ES-I3 (cell line): ENCODE data around the gene PTOV1.

Source experiments
- H3K36me3 ChIP-seq: 2 replicates; pipeline ENCODE4 v1.6.1; 2013; ENCODE audit warnings: mild to moderate bottlenecking, low read length, control low read depth, moderate library complexity; ENCODE audit not compliant: insufficient read depth
- H3K4me1 ChIP-seq: 2 replicates; pipeline ENCODE4 v1.6.1; 2013; ENCODE audit warnings: mild to moderate bottlenecking, control low read depth, low read length; ENCODE audit not compliant: insufficient read depth
- H3K9ac ChIP-seq: 2 replicates; pipeline ENCODE4 v1.6.1; 2013; ENCODE audit warnings: low read depth, mild to moderate bottlenecking, low read length, moderate library complexity
- H3K9me3 ChIP-seq: 2 replicates; pipeline ENCODE4 v1.6.1; 2013; ENCODE audit warnings: mild to moderate bottlenecking, low read length, moderate library complexity; ENCODE audit not compliant: control insufficient read depth, insufficient read depth

The PTOV1 gene

GRCh38 chr19:49829200-49829599 lies 21.8 kb upstream of the PTOV1 start:
- Histone ChIP-seq H3K4me1 (no peaks in the 10 kb centered on the region), H3K36me3 (no peaks in the 10 kb centered on the region; the same call in 1 of the 2 replicates)

GRCh38 chr19:49829721-49830120 lies 21.2 kb upstream of the PTOV1 start:
- Histone ChIP-seq H3K9me3 (no peaks in the 10 kb centered on the region), H3K9ac (no peak overlapping the region), H3K4me1 (no peaks in the 10 kb centered on the region), H3K36me3 (no peaks in the 10 kb centered on the region; the same call in 1 of the 2 replicates)

More at GRCh38 chr19:49829200-49829599, 21.8 kb upstream of the PTOV1 start:
- Histone ChIP-seq H3K9me3 (no peaks in the 10 kb centered on the region), H3K9ac (no peak overlapping the region)

DNA sequence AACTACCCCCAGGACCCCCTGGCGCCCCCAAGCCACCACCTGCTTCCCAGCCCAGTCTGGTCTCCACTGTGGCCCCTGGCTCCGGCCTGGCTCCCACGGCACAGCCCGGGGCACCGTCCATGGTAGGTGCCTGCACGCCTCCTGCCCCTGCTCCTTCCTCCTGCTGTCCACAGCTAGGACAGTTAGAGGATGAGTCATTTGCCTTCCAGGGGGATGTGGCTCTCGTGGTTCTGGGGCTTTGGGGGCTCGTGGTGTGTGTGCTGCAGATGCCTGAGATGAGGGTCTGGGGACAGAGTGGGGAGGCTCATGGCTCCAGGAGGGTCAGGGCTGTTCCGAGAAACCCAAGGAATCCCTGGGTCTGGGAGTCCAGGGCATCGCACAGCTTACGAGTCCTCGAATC lies 20.2 kb upstream of the PTOV1 start:
- Histone ChIP-seq H3K36me3 (no peaks in the 10 kb centered on the region; the same call in 1 of the 2 replicates), H3K9me3 (no peaks in the 10 kb centered on the region), H3K4me1 (no peaks in the 10 kb centered on the region), H3K9ac (no peak overlapping the region)

DNA sequence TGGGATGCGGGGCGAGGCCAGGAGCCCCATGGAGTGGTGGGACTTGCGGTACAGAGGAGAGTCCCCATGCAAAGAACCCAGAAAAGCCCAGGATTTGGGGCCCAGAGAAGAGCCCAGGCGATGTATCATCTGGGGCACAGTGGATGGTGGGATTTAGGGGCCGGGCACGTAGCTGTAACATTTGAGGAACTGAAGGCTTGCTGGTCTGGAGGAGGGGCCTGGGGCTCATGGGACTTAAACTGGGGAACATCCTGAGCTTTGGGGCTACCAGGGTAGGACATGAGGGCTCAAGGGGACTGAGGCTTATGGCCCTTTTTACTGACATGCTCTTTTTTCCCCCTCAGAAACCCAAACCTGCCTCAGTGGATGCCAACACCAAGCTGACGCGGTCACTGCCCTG lies 19.4 kb upstream of the PTOV1 start:
- Histone ChIP-seq H3K9me3 (no peaks in the 10 kb centered on the region), H3K4me1 (no peaks in the 10 kb centered on the region), H3K9ac (no peak overlapping the region), H3K36me3 (peaks cover 2% of the 10 kb centered on the region)

GRCh38 chr19:49832556-49832955 lies 18.4 kb upstream of the PTOV1 start:
- Histone ChIP-seq H3K9ac (no peak overlapping the region), H3K4me1 (no peaks in the 10 kb centered on the region)

DNA sequence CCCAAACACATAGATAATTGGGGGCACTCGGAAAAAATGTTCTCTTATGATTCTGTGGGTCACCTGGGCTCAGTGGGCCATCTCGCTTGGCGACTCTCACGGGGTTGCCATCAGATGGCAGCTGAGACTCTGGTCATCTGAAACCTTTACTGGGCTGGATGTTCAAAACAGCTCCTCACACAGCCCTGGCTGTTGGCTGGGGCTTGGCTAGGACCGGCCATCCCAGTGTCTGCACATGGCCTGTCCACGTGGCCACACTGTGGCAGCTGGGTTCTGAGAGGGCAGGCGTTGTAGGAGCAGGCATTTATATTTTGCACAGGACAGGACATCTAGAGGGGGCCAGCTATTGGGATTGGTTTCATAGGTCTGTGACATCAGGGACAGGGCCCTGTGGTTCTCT lies 17.4 kb upstream of the PTOV1 start:
- peaks cover 11% of the 10 kb centered on the region for H3K36me3 ChIP-seq
- H3K9me3 ChIP-seq: no peaks in the 10 kb centered on the region
- H3K9ac ChIP-seq: no peak overlapping the region
- no peaks in the 10 kb centered on the region for H3K4me1 ChIP-seq

More at GRCh38 chr19:49832556-49832955, 18.4 kb upstream of the PTOV1 start:
- Histone ChIP-seq H3K9me3 (no peaks in the 10 kb centered on the region), H3K36me3 (peaks cover 8% of the 10 kb centered on the region)

DNA sequence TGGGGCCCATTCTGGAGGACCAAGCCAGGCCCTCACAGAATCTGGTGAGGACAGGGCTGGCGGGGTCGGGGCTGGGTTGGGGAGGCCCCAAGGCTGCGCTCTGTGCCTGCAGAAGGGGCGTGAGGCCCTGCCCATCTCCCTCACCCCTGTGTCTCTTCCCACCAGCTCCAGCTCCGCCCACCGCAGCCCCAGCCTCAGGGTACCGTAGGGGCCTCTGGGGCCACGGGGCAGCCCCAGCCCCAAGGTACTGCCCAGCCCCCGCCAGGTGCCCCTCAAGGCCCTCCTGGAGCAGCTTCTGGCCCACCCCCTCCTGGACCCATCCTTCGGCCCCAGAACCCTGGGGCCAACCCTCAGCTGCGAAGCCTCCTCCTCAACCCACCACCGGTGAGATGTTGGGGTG lies 15.4 kb upstream of the PTOV1 start:
- Histone ChIP-seq H3K9ac (no peak overlapping the region), H3K4me1 (no peaks in the 10 kb centered on the region), H3K36me3 (peaks cover 11% of the 10 kb centered on the region), H3K9me3 (no peaks in the 10 kb centered on the region)

DNA sequence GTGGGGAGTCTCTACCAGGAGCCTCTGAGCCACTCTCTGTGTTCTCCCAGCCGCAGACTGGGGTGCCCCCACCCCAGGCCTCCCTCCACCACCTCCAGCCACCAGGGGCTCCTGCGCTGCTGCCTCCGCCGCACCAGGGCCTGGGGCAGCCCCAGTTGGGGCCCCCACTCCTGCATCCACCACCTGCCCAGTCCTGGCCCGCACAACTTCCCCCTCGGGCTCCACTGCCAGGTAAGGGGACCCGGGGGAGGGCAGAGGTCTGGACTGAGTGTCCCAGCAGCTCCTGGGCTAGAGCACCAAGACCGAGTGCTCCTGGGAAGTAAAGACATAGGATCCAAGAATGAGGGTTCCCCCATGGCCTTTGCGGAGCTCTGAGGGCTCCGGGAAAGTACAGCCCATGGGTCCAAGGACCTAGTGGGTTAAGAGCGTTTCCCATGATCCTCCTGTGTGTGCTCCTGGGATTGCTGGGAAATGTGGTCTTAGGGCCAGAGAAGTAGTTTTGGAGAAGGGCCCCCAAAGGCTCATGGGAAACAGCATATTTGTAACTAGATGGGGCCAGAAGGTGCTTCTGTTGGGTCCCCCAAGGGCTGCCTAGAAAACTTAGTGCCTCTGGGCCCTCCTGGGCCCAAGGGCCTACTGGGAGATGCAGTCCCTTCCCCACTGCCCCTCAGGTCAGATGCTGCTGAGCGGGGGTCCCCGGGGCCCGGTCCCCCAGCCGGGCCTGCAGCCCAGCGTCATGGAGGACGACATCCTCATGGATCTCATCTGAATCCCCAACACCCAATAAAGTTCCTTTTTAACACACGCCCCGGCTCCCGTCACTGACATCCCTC lies 14.6 kb upstream of the PTOV1 start:
- Histone ChIP-seq H3K9me3 (no peaks in the 10 kb centered on the region), H3K36me3 (peaks cover 16% of the 10 kb centered on the region), H3K9ac (no peak overlapping the region), H3K4me1 (no peaks in the 10 kb centered on the region)

DNA sequence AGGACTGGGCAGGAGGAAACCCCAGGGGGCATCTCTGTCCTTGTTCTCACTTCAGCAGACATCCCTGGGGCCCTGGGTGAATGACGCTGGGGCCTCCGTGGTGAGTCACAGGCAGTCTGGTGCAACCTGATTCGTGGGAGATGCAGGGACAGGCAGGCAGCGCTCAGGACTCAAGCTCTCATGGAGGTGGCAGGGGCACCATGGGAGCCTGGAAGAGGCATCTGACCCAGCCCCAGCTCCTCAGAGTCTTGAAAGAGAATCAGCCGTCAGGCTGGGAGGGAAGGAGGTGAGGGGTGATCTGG lies 14.0 kb upstream of the PTOV1 start:
- Histone ChIP-seq H3K9me3 (no peaks in the 10 kb centered on the region), H3K4me1 (no peaks in the 10 kb centered on the region), H3K9ac (no peak overlapping the region), H3K36me3 (peaks cover 16% of the 10 kb centered on the region)

GRCh38 chr19:49837425-49837824 lies 13.5 kb upstream of the PTOV1 start:
- H3K36me3 ChIP-seq: peaks cover 16% of the 10 kb centered on the region
- no peak overlapping the region for H3K9ac ChIP-seq
- H3K4me1 ChIP-seq: no peaks in the 10 kb centered on the region
- H3K9me3 ChIP-seq: no peaks in the 10 kb centered on the region

DNA sequence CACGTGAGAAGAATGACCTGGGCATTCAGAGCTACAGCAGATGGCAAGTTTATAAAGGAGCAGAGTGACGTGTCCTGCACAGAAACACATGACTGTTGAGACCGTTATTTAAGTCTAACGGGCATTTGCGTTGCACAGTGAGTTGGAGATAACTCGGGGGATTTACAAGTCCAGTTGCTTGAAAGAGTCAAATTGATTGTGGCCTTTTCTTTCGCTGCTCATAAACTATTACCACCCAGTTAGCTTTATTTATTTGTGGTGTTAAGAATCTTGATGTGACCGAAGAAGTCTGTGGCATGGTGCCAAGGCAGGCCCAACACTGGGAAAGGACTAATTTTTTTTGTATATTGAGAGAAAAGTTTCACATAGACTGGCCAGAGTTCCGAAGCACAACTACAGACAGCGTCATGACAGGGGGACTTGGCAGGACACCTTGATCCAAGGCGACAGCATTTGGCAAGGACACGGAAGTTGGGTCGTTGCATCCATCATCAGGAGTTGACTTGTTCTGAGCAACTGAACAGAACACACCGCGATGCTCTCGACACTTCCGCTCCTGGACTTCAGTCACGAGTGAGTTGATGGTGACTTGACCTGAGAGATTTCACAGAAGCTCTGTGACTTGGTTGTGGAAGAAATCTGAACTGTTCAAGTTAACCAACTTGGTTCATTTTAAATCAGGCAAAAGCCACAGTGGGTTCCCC lies 11.9 kb upstream of the PTOV1 start:
- H3K9ac ChIP-seq: no peak overlapping the region
- H3K36me3 ChIP-seq: peaks cover 16% of the 10 kb centered on the region

GRCh38 chr19:49839713-49840112 lies 11.2 kb upstream of the PTOV1 start:
- H3K9me3 ChIP-seq: no peaks in the 10 kb centered on the region
- peaks cover 16% of the 10 kb centered on the region for H3K36me3 ChIP-seq
- H3K9ac ChIP-seq: no peak overlapping the region
- no peaks in the 10 kb centered on the region for H3K4me1 ChIP-seq

More for the DNA sequence above, 11.9 kb upstream of the PTOV1 start:
- no peaks in the 10 kb centered on the region for H3K9me3 ChIP-seq
- H3K4me1 ChIP-seq: no peaks in the 10 kb centered on the region

DNA sequence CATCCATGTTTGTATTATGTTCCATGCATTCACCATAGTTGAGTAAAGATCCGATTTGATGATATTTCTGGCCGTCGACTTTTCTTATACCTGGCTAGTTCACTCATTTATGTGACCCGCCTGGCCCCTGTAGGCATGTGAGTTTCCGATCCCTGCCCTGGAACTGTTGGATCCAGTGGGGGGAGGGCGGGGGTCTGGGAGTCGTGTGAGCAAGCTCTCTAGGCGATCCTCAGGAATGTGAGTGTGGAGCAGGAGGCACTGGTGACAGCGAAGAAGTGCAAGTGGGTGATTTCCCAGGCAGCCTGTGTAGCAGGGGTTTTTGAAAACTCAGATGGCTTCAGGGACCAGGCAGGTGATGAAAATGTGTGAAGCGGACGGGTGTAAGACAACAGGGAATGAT lies 10.6 kb upstream of the PTOV1 start:
- Histone ChIP-seq H3K36me3 (peaks cover 16% of the 10 kb centered on the region), H3K4me1 (no peaks in the 10 kb centered on the region), H3K9me3 (no peaks in the 10 kb centered on the region), H3K9ac (no peak overlapping the region)

GRCh38 chr19:49840736-49841249 lies 10.2 kb upstream of the PTOV1 start:
- Histone ChIP-seq H3K4me1 (no peaks in the 10 kb centered on the region), H3K36me3 (peaks cover 16% of the 10 kb centered on the region), H3K9ac (no peak overlapping the region), H3K9me3 (no peaks in the 10 kb centered on the region)

GRCh38 chr19:49843265-49843664 lies 7.7 kb upstream of the PTOV1 start:
- H3K4me1 ChIP-seq: no peaks in the 10 kb centered on the region
- H3K36me3 ChIP-seq: peaks cover 8% of the 10 kb centered on the region; the same call in 1 of the 2 replicates
- H3K9ac ChIP-seq: no peak overlapping the region
- no peaks in the 10 kb centered on the region for H3K9me3 ChIP-seq
